ENCODE results near the gene RAB6B.

Gene RAB6B

GRCh38 chr3:133880886-133881455, 14.7 kb downstream of the RAB6B start:
- no peak for DNase-seq

- no peak for DNase-seq
Measured at GRCh38 chr3:133880287-133880686, 15.4 kb downstream of the RAB6B start.

GRCh38 chr3:133878518-133878917, 17.2 kb downstream of the RAB6B start:
- no peak for DNase-seq

- no peak for DNase-seq
Measured at GRCh38 chr3:133877221-133877620, 18.5 kb downstream of the RAB6B start.

- no peak for DNase-seq
Measured at GRCh38 chr3:133874761-133875438, 20.8 kb downstream of the RAB6B start.

- no peak for DNase-seq
Measured at GRCh38 chr3:133874344-133874743, 21.3 kb downstream of the RAB6B start.

- no peak for DNase-seq
Measured at GRCh38 chr3:133872781-133873180, 22.9 kb downstream of the RAB6B start.

GRCh38 chr3:133872161-133872560, 23.5 kb downstream of the RAB6B start:
- no peak for DNase-seq

GRCh38 chr3:133871368-133872090, 24.2 kb downstream of the RAB6B start:
- no peak for DNase-seq

- no peak for DNase-seq
Measured at GRCh38 chr3:133870822-133871221, 24.9 kb downstream of the RAB6B start.

GRCh38 chr3:133869586-133869985, 26.1 kb downstream of the RAB6B start:
- DNase-seq, result no peak

GRCh38 chr3:133868758-133869475, 26.8 kb downstream of the RAB6B start:
- DNase-seq, result no peak

- no peak for DNase-seq
Measured at GRCh38 chr3:133868186-133868585, 27.5 kb downstream of the RAB6B start.

- no peak for DNase-seq
Measured at GRCh38 chr3:133866141-133866540, 29.5 kb downstream of the RAB6B start.

- DNase-seq, result no peak
Measured at GRCh38 chr3:133865136-133865855, 30.4 kb downstream of the RAB6B start.

GRCh38 chr3:133864616-133865015, 31.1 kb downstream of the RAB6B start:
- no peak for DNase-seq

- no peak for DNase-seq
Measured at GRCh38 chr3:133863911-133864310, 31.8 kb downstream of the RAB6B start.

- no peak for DNase-seq
Measured at GRCh38 chr3:133862161-133862560, 33.5 kb downstream of the RAB6B start.

GRCh38 chr3:133860519-133860918, 35.2 kb downstream of the RAB6B start:
- no peak for DNase-seq

- DNase-seq, result peak; percentile 22
Measured at GRCh38 chr3:133859381-133860234, 36.1 kb downstream of the RAB6B start.

GRCh38 chr3:133857767-133858166, 37.9 kb downstream of the RAB6B start:
- DNase-seq, result no peak

GRCh38 chr3:133856316-133856715, 39.4 kb downstream of the RAB6B start:
- no peak for DNase-seq

All from NCI-H146 (cell line).